ENCODE measurements around the gene C16orf89.

C16orf89 gene

DNA sequence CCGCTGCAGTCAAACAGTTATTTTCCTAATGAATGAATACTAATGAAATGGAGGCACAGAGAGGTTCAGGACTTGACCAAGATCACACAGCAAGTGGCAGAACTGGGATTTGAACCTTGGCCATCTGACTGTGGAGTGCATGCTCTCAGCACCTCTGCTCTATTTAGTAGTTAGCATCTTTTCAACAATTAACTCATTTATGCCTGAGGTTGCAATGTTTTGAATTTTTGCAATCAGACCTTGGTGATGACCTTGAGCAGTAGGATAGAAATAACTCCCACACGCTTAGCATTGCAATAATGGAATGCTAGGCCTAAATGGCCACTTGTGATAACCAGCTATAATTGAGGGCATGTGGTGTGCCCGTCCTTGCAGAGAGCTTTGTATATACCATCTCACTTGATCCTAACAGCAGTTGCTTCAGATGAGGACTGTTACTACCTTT lies 63.0 kb downstream of the C16orf89 start:
- DNase-seq (ENCODE audit: low spot score): no peak

DNA sequence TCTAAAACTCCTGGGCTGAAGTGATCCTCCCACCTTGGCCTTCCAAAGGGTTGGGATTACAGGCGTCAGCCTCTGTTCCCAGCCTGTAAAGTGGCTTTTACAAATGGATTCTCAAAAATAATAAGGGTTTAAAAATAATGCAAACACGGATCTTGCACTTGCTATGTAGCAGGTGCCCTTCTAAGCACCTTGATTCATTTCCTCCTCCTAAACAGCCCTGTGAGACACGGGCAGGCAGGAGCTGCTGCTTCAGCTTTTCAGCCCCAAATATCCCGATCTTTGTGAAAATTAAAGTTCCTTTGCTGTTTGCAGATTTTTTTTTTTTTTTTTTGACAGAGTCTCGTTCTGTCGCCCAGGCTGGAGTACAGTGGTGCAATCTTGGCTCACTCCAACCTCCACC lies 63.8 kb downstream of the C16orf89 start:
- no peak for DNase-seq (ENCODE audit: low spot score)

- no peak for DNase-seq (ENCODE audit: low spot score)
Observed at GRCh38 chr16:5001571-5001970, 64.2 kb downstream of the C16orf89 start.

- no peak for DNase-seq (ENCODE audit: low spot score)
Observed at GRCh38 chr16:5000573-5001001, 65.2 kb downstream of the C16orf89 start.

DNA sequence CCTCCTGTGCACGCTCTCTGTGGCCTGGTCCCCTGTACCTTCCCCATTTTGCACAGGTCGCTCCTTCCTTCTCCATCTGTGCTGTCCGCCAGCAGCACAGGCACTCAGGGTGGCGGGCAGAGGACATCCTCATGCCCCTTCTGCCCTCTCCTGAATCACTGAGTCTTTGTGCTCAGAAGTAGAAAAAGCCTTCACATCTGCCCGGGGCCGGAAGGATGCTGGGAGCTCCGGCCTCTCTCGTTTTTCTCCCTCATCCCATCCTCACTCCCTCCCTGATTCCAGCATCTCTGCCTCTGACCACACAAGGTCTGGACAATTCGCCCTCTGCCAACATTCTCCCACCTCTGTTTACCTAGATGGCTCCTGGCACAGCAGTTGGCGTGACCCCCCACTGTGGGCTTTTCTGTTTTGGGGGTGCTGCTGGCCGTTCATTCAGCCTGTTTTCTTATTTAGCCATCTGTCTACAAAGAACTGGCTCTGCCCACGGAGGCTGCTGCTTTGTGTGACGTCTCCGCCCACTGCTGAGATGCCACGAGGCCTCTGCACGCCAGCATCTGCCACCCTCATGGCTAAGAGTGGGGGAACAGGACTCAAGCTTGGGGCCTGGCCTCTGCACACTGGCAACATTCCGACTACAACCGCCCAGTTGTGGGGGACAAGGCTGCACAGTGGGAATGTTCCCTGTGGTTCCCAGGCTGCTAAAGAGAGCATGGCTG lies 70.9 kb downstream of the C16orf89 start:
- DNase-seq (ENCODE audit: low spot score): no peak
